Caco-2 (cell line): ENCODE measurements around the gene FHOD3. TPM values are rescaled to one million over a fixed set of nuclear protein-coding genes. Genes with fewer than 3 reads are reported as not detected.

Experiments
- BruUV-seq: library from RNA; stranded (reverse); fragments of 400-500 nt; replicated peaks from 2 replicates; lab custom pipeline; 2021; lab: Mats Ljungman, UMichigan
- CTCF ChIA-PET: fragments of 300-600 bp; sonication (Branson Sonifier 250); formaldehyde crosslinking; loops from one replicate; lab custom pipeline; 2022; ENCODE audit warnings: antibody characterized with exemption; lab: Charles Lee
- POLR2A ChIA-PET: fragments of 300-600 bp; sonication (Branson Sonifier 250); formaldehyde crosslinking; loops from one replicate; lab custom pipeline; 2022; ENCODE audit warnings: antibody characterized with exemption; lab: Charles Lee
- DNase-seq, 2 experiments: peaks; one replicate each; pipeline versions ENCODE4 v3.0.0 to v3.0.0-alpha.2; 2020 to 2022
- H3K27me3 ChIP-seq: replicated peaks from 2 replicates; pipeline ENCODE4 v1.6.0; 2011; ENCODE audit warnings: low read length; ENCODE audit not compliant: control insufficient read depth, insufficient read depth
- H3K36me3 ChIP-seq: 2 replicates; pipeline ENCODE4 v1.5.1; 2011; ENCODE audit warnings: low read length; ENCODE audit not compliant: control insufficient read depth, insufficient read depth
- H3K4me1 ChIP-seq: fragments of 250-450 bp; sonication (Bioruptor Pico); 2 replicates; pipeline ENCODE4 v1.5.1; 2020; ENCODE audit warnings: mild to moderate bottlenecking
- H3K4me3 ChIP-seq: 2 replicates; pipeline ENCODE4 v1.5.1; 2011; ENCODE audit warnings: low read depth, mild to moderate bottlenecking, control low read depth, low read length
- H3K9me3 ChIP-seq: fragments of 250-450 bp; sonication (Bioruptor Pico); 2 replicates; pipeline ENCODE4 v1.5.1; 2020; ENCODE audit warnings: mild to moderate bottlenecking, moderate library complexity
- H3K27ac Mint-ChIP-seq: one replicate; pipeline ENCODE4 v1.8.0; 2022; ENCODE audit warnings: mixed read lengths; ENCODE audit not compliant: unreplicated experiment
- H3K27me3 Mint-ChIP-seq: one replicate; pipeline ENCODE4 v1.8.0; 2022; ENCODE audit warnings: mixed read lengths; ENCODE audit not compliant: insufficient read depth, unreplicated experiment
- H3K36me3 Mint-ChIP-seq: one replicate; pipeline ENCODE4 v1.8.0; 2022; ENCODE audit warnings: mild to moderate bottlenecking, mixed read lengths; ENCODE audit not compliant: insufficient read depth, unreplicated experiment
- H3K4me1 Mint-ChIP-seq: one replicate; pipeline ENCODE4 v1.8.0; 2022; ENCODE audit warnings: low read depth, mixed read lengths; ENCODE audit not compliant: unreplicated experiment
- H3K4me3 Mint-ChIP-seq: one replicate; pipeline ENCODE4 v1.8.0; 2022; ENCODE audit warnings: mild to moderate bottlenecking, moderate library complexity, mixed read lengths; ENCODE audit not compliant: unreplicated experiment
- H3K9me3 Mint-ChIP-seq: one replicate; pipeline ENCODE4 v1.8.0; 2022; ENCODE audit warnings: mixed read lengths; ENCODE audit not compliant: unreplicated experiment
- intact Hi-C: fragments of 100-400 bp; cut with micrococcal nuclease; formaldehyde crosslinking; loops from one replicate; pipeline ENCODE4 v1.10.0; 2022; ENCODE audit not compliant: unreplicated experiment
- total RNA-seq: library from RNA; stranded (reverse); gene quantifications from 2 replicates; pipeline ENCODE4 v1.2.3, GENCODE V29; 2022
- TF ChIP-seq, protein P1 (sequence below), 2 experiments: fragments of 200-600 bp in 1 of 2; IDR thresholded peaks; 1 replicate in 1 of 2; 2 replicates in 1 of 2; pipeline versions ENCODE4 v1.5.1 to v1.8.0; 2011 to 2022; ENCODE audit warnings: antibody characterized with exemption in 1 of 2, control low read depth in 1 of 2, inconsistent platforms in 1 of 2, low read depth in 1 of 2, low read length in 1 of 2, mild to moderate bottlenecking in 1 of 2, moderate library complexity in 1 of 2; ENCODE audit not compliant: insufficient read depth in 1 of 2, severe bottlenecking in 1 of 2, unreplicated experiment in 1 of 2

FHOD3 gene
- total RNA-seq, 1 experiment from 2014 or later, result not detected

DNA sequence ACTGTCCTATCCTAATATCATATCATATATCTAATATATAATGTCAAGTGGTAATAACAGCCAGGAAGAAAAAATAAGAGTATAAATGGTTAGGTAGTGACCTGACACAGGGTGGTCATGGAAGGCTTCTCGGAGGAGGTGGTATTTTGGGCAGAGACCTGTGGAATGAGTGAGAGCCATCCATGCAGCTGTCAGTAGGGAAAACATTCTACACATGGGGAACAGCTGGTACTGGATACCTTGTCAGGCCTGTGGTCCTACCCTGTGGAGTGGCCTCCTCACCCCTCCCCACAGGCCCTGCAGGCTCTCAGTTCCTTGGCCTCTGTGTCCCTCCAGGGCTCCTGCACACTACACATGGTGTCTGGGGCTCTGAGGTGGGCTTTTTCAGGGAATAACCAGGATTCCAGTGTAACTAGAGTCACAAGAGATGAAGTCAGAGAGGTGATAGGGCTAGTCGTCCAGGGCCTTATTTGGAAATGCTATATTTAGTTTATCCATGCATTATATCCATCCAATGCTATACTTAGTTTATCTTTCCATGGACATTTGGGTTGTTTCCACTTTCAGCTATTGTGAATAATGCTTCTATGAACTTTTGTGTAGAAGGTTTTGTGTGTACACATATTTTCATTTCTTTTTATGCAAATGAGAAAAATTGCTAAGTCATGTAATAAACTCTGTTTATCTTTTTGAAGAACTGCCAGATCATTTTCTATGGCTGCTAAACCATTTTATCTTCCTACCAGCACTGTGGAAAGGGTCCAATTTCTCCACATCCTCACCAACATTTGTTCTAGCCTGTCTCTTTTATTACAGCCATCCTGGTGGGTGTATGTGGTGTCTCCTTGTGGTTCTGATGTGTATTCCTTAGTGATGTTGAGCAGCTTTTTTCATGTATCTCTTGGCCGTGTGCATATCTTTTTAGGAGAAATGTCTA lies 455.7 kb downstream of the FHOD3 start:
- POLR2A ChIA-PET, result no interaction called here
- Histone ChIP-seq H3K4me3 (no peak overlapping the region), H3K27me3 (no peaks in the 10 kb centered on the region), H3K9me3 (no peaks in the 10 kb centered on the region), H3K4me1 (no peaks in the 10 kb centered on the region), H3K36me3 (no peaks in the 10 kb centered on the region)
- CTCF ChIA-PET, result no interaction called here
- H3K36me3 Mint-ChIP-seq, result no peaks in the 10 kb centered on the region
- no peaks in the 10 kb centered on the region for H3K27me3 Mint-ChIP-seq
- intact Hi-C loops, result loop anchor here (10.0 kb wide), 1 partner anchor 178 kb away; no protein-coding TSS in a partner anchor
- H3K9me3 Mint-ChIP-seq, result no peaks in the 10 kb centered on the region
- no peaks in the 10 kb centered on the region for H3K4me1 Mint-ChIP-seq
- TF ChIP-seq, protein P1, sequence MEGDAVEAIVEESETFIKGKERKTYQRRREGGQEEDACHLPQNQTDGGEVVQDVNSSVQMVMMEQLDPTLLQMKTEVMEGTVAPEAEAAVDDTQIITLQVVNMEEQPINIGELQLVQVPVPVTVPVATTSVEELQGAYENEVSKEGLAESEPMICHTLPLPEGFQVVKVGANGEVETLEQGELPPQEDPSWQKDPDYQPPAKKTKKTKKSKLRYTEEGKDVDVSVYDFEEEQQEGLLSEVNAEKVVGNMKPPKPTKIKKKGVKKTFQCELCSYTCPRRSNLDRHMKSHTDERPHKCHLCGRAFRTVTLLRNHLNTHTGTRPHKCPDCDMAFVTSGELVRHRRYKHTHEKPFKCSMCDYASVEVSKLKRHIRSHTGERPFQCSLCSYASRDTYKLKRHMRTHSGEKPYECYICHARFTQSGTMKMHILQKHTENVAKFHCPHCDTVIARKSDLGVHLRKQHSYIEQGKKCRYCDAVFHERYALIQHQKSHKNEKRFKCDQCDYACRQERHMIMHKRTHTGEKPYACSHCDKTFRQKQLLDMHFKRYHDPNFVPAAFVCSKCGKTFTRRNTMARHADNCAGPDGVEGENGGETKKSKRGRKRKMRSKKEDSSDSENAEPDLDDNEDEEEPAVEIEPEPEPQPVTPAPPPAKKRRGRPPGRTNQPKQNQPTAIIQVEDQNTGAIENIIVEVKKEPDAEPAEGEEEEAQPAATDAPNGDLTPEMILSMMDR (IDR thresholded peaks at IDR 0.05; ENCODE audit: insufficient read depth in 1 of 2, low read depth in 1 of 2, low read length in 1 of 2, severe bottlenecking in 1 of 2, unreplicated experiment in 1 of 2), result no peak
- DNase-seq, result no peak
- H3K4me3 Mint-ChIP-seq, result no peak overlapping the region
- no peak overlapping the region for H3K27ac Mint-ChIP-seq
- BruUV-seq, result no TSS peak

DNA sequence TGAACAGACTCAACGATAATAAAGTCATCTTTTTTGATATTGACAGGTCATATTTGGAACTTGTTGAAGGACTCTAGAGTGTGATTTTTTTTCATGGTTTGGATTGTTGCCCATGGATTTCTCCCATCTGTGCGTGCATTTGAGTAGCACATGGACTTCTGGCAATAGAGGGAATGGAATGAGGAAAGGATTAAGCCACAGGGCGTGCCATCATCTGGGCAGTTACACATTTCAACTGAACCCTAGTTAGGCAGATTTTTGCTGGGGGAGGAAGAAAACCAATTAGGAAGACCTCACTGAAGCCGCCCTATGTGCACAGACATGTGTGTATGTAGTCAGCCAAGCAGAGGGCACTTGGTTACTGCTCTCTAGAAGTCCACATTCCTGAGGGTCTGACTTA lies 458.7 kb downstream of the FHOD3 start:
- H3K36me3 ChIP-seq, result no peaks in the 10 kb centered on the region
- no peak for DNase-seq
- Mint-ChIP-seq H3K27me3 (no peaks in the 10 kb centered on the region), H3K36me3 (no peaks in the 10 kb centered on the region), H3K4me3 (no peak overlapping the region), H3K27ac (no peak overlapping the region), H3K9me3 (no peaks in the 10 kb centered on the region), H3K4me1 (no peaks in the 10 kb centered on the region)
- H3K27me3 ChIP-seq, result no peaks in the 10 kb centered on the region
- ChIA-PET CTCF (no interaction called here), POLR2A (no interaction called here)
- no TSS peak for BruUV-seq
- TF ChIP-seq, protein P1 (IDR thresholded peaks at IDR 0.05; ENCODE audit: insufficient read depth in 1 of 2, low read depth in 1 of 2, low read length in 1 of 2, severe bottlenecking in 1 of 2, unreplicated experiment in 1 of 2), result no peak
- H3K4me3 ChIP-seq, result no peak overlapping the region
- no peaks in the 10 kb centered on the region for H3K9me3 ChIP-seq
- H3K4me1 ChIP-seq, result no peaks in the 10 kb centered on the region
- intact Hi-C loops, result loop anchor here (2.0 to 10.0 kb wide), 2 partner anchors 181 to 659 kb away; no protein-coding TSS in a partner anchor

DNA sequence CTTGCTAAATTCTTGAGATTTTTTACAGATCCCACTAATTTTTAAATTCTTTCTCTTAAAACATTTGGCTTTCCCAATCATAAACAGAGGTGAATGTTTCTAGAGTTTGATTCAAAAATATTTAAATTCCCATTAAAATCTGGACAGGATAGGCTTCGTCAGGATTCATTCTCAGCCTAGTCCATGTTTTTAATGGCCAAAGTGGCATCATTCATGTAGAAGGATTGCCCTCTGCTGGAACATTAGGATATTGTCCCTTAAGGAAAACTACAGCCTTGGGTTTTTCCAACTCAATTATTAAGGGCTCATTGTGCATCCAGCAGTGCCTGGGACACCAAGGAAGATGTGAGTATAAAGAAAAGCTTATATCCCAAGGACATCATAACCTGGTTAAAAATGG lies 459.6 kb downstream of the FHOD3 start:
- no peaks in the 10 kb centered on the region for H3K9me3 Mint-ChIP-seq
- no peaks in the 10 kb centered on the region for H3K36me3 Mint-ChIP-seq
- no peaks in the 10 kb centered on the region for H3K27me3 Mint-ChIP-seq
- TF ChIP-seq, protein P1 (IDR thresholded peaks at IDR 0.05; ENCODE audit: insufficient read depth in 1 of 2, low read depth in 1 of 2, low read length in 1 of 2, severe bottlenecking in 1 of 2, unreplicated experiment in 1 of 2), result peak; percentile 14 to 31
- H3K27me3 ChIP-seq, result no peaks in the 10 kb centered on the region
- no peaks in the 10 kb centered on the region for H3K4me1 Mint-ChIP-seq
- intact Hi-C loops, result loop anchor here (1.0 to 10.0 kb wide), 3 partner anchors 69 to 660 kb away; no protein-coding TSS in a partner anchor
- H3K36me3 ChIP-seq, result no peaks in the 10 kb centered on the region
- no peak overlapping the region for H3K4me3 ChIP-seq
- H3K4me3 Mint-ChIP-seq, result no peak overlapping the region
- H3K4me1 ChIP-seq, result no peaks in the 10 kb centered on the region
- CTCF ChIA-PET, result interaction anchor here (1.2 kb wide), 1 partner anchor 69 kb away, joined by 5 read pairs; no protein-coding TSS in a partner anchor
- no TSS peak for BruUV-seq
- DNase-seq, result peak in 1 of 2 experiments; percentile 13
- H3K27ac Mint-ChIP-seq, result no peak overlapping the region
- POLR2A ChIA-PET, result no interaction called here
- H3K9me3 ChIP-seq, result no peaks in the 10 kb centered on the region
